CD4-positive, alpha-beta T cell (primary cell): ENCODE results near the gene ZNRF1. TPM values are rescaled to one million over a fixed set of nuclear protein-coding genes. Genes with fewer than 3 reads are reported as not detected.

Source experiments
- ATAC-seq: fragments of 200-7000 bp; cut with Tn5 transposase; one replicate; pipeline ENCODE4 v1.10.0; 2022; ENCODE audit warnings: mild to moderate bottlenecking; ENCODE audit not compliant: poor library complexity
- CTCF ChIA-PET: fragments of 350-600 bp; sonication (Branson Sonifier 250); formaldehyde crosslinking; loops from one replicate; lab custom pipeline; 2021; ENCODE audit warnings: antibody characterized with exemption, inconsistent platforms; lab: Charles Lee
- POLR2A ChIA-PET: fragments of 350-600 bp; sonication (Branson Sonifier 250); formaldehyde crosslinking; loops from one replicate; lab custom pipeline; 2021; ENCODE audit warnings: antibody characterized with exemption, inconsistent platforms; lab: Charles Lee
- DNase-seq, 14 experiments: peaks; one replicate each; pipeline ENCODE4 v3.0.0-alpha.2; 2013 to 2020; ENCODE audit warnings: mixed read lengths in 2 of 14
- H3K27ac ChIP-seq, 2 donors: one replicate each; pipeline versions ENCODE4 v1.5.1 to v1.7.0; 2013; ENCODE audit warnings: low read length in 2 of 2, low read depth in 1 of 2, mild to moderate bottlenecking in 1 of 2
- H3K27me3 ChIP-seq, 2 experiments: 1 replicate in 1 of 2; 2 replicates in 1 of 2; pipeline versions ENCODE4 v1.6.1 to v1.7.0; 2013; ENCODE audit warnings: low read length in 2 of 2, control low read depth in 1 of 2, mild to moderate bottlenecking in 1 of 2, moderate library complexity in 1 of 2; ENCODE audit not compliant: insufficient read depth in 2 of 2, control insufficient read depth in 1 of 2
- H3K36me3 ChIP-seq: one replicate; pipeline ENCODE4 v1.6.1; 2013; ENCODE audit warnings: low read length, control low read depth; ENCODE audit not compliant: insufficient read depth
- H3K4me1 ChIP-seq: one replicate; pipeline ENCODE4 v1.6.1; 2013; ENCODE audit warnings: low read length, control low read depth; ENCODE audit not compliant: insufficient read depth
- H3K4me3 ChIP-seq: one replicate; pipeline ENCODE4 v1.5.1; 2013; ENCODE audit warnings: mild to moderate bottlenecking, low read length, moderate library complexity
- H3K9me3 ChIP-seq, 2 experiments: 1 replicate in 1 of 2; 2 replicates in 1 of 2; pipeline versions ENCODE4 v1.6.1 to v1.7.0; 2013; ENCODE audit warnings: low read length in 2 of 2, mild to moderate bottlenecking in 2 of 2, control low read depth in 1 of 2, moderate library complexity in 1 of 2; ENCODE audit not compliant: control insufficient read depth in 1 of 2, insufficient read depth in 1 of 2
- H3K27ac Mint-ChIP-seq: one replicate; pipeline ENCODE4 v1.8.0; 2020; ENCODE audit warnings: mixed read lengths
- H3K27me3 Mint-ChIP-seq: one replicate; pipeline ENCODE4 v1.8.0; 2021; ENCODE audit warnings: mixed read lengths
- H3K36me3 Mint-ChIP-seq: one replicate; pipeline ENCODE4 v1.8.0; 2021; ENCODE audit warnings: low read depth, mixed read lengths
- H3K4me1 Mint-ChIP-seq: one replicate; pipeline ENCODE4 v1.8.0; 2021; ENCODE audit warnings: low read depth, mixed read lengths
- H3K4me3 Mint-ChIP-seq: one replicate; pipeline ENCODE4 v1.8.0; 2020; ENCODE audit warnings: mild to moderate bottlenecking, mixed read lengths
- H3K9me3 Mint-ChIP-seq: one replicate; pipeline ENCODE4 v1.8.0; 2020; ENCODE audit warnings: mixed read lengths
- CTCF ChIP-seq: fragments of 200-600 bp; IDR thresholded peaks from one replicate; pipeline ENCODE4 v1.8.0; 2022; ENCODE audit warnings: antibody characterized with exemption, mild to moderate bottlenecking
- intact Hi-C, 2 experiments: fragments of 100-400 bp; cut with DNase I in 1 of 2; cut with micrococcal nuclease in 1 of 2; formaldehyde crosslinking; loops; one replicate each; pipeline versions ENCODE4 v1.15.1 to v1.9.0; 2023 to 2025; cut with DNase I, micrococcal nuclease
- total RNA-seq, 174 experiments: library from RNA in 2 of 174; stranded (reverse) in 2 of 174; gene quantifications; one replicate each; pipeline ENCODE4 v1.2.3 and lab custom pipeline; 2021 to 2026

Gene ZNRF1
- total RNA-seq, 2 experiments from 2014 or later: 2.8 to 4.0 TPM

- H3K4me3 Mint-ChIP-seq: peak overlapping the region; percentile 1
- peaks cover 73% of the 10 kb centered on the region for H3K4me1 Mint-ChIP-seq
These were observed 75.5 kb downstream of the ZNRF1 start for GRCh38 chr16:75074304-75074793.

GRCh38 chr16:75074920-75075687 is 76.3 kb downstream of the ZNRF1 start:
- Histone ChIP-seq H3K4me1 (peaks cover 54% of the 10 kb centered on the region), H3K9me3 (no peaks in the 10 kb centered on the region), H3K27ac (peak overlapping the region; percentile 1 to 41), H3K36me3 (no peaks in the 10 kb centered on the region), H3K27me3 (no peaks in the 10 kb centered on the region), H3K4me3 (peak overlapping the region; percentile 32)
- peak overlapping the region; percentile 88 for H3K27ac Mint-ChIP-seq
- CTCF ChIA-PET: interaction anchor here (1.2 to 1.9 kb wide), 5 partner anchors 12 to 90 kb away, joined by 3 to 9 read pairs (median 6); partner anchors contain the start of genes WDR59 and ZNRF1
- peak; percentile 64 to 95 (median 80) for DNase-seq
- peak overlapping the region; percentile 35 for H3K4me3 Mint-ChIP-seq
- no peaks in the 10 kb centered on the region for H3K9me3 Mint-ChIP-seq
- no peaks in the 10 kb centered on the region for H3K36me3 Mint-ChIP-seq
- TF ChIP-seq CTCF: no peak
- H3K4me1 Mint-ChIP-seq: peaks cover 66% of the 10 kb centered on the region
- POLR2A ChIA-PET: interaction anchor here (0.6 to 2.5 kb wide), 13 partner anchors 10 to 572 kb away, joined by 3 to 26 read pairs (median 4); partner anchors contain the start of genes KARS1, TERF2IP and WDR59
- intact Hi-C loops: loop anchor here (1.0 to 5.0 kb wide), 5 partner anchors 25 to 77 kb away; partner anchors contain the start of gene ZFP1 (in 1 of the 2)
- H3K27me3 Mint-ChIP-seq: no peaks in the 10 kb centered on the region
- peak; percentile 95 for ATAC-seq

More at GRCh38 chr16:75074304-75074793, 75.5 kb downstream of the ZNRF1 start:
- peaks cover 51% of the 10 kb centered on the region for H3K4me1 ChIP-seq
- ChIA-PET CTCF (interaction anchor here (1.2 to 1.9 kb wide), 4 partner anchors 36 to 90 kb away, joined by 6 to 9 read pairs (median 6); partner anchors contain the start of genes WDR59 and ZNRF1), POLR2A (interaction anchor here (0.6 to 2.5 kb wide), 11 partner anchors 9 to 573 kb away, joined by 3 to 26 read pairs (median 5); partner anchors contain the start of genes KARS1, TERF2IP and WDR59)
- H3K27me3 ChIP-seq: no peaks in the 10 kb centered on the region
- Mint-ChIP-seq H3K27ac (peak overlapping the region; percentile 70), H3K9me3 (no peaks in the 10 kb centered on the region), H3K27me3 (no peaks in the 10 kb centered on the region), H3K36me3 (no peaks in the 10 kb centered on the region)
- ATAC-seq (no peak), DNase-seq (no peak)
- H3K36me3 ChIP-seq: no peaks in the 10 kb centered on the region
- no peak overlapping the region for H3K27ac ChIP-seq
- no peak for TF ChIP-seq CTCF
- no peaks in the 10 kb centered on the region for H3K9me3 ChIP-seq
- H3K4me3 ChIP-seq: no peak overlapping the region
- intact Hi-C loops: loop anchor here (2.0 to 5.0 kb wide), 2 partner anchors 33 to 74 kb away; partner anchors contain the start of gene ZFP1 (in 1 of the 2)

GRCh38 chr16:75075688-75076268 is 77.0 kb downstream of the ZNRF1 start:
- DNase-seq (no peak), ATAC-seq (no peak)
- no peaks in the 10 kb centered on the region for H3K36me3 ChIP-seq
- H3K9me3 Mint-ChIP-seq: no peaks in the 10 kb centered on the region
- H3K27me3 Mint-ChIP-seq: no peaks in the 10 kb centered on the region
- peak overlapping the region; percentile 32 for H3K4me3 ChIP-seq
- peak overlapping the region; percentile 1 to 41 for H3K27ac ChIP-seq
- peaks cover 60% of the 10 kb centered on the region for H3K4me1 Mint-ChIP-seq
- peaks cover 54% of the 10 kb centered on the region for H3K4me1 ChIP-seq
- TF ChIP-seq CTCF: no peak
- intact Hi-C loops: loop anchor here (1.0 to 2.0 kb wide), 5 partner anchors 21 to 77 kb away; partner anchors contain the start of gene ZFP1 (in 1 of the 2)
- POLR2A ChIA-PET: interaction anchor here (0.6 to 2.5 kb wide), 5 partner anchors 11 to 91 kb away, joined by 3 to 26 read pairs (median 12); partner anchors contain the start of gene WDR59
- peak overlapping the region; percentile 35 for H3K4me3 Mint-ChIP-seq
- no peaks in the 10 kb centered on the region for H3K9me3 ChIP-seq
- peak overlapping the region; percentile 88 for H3K27ac Mint-ChIP-seq
- CTCF ChIA-PET: interaction anchor here (1.2 to 1.9 kb wide), 3 partner anchors 13 to 77 kb away, joined by 3 to 7 read pairs (median 6); partner anchors contain the start of gene ZNRF1
- no peaks in the 10 kb centered on the region for H3K36me3 Mint-ChIP-seq
- H3K27me3 ChIP-seq: no peaks in the 10 kb centered on the region
